Inflammatory macrophage (primary cell): ENCODE data around the gene MYH7.
A peak's percentile ranks its signal among the peaks of the same experiment; 100 is the strongest.
"Not testable (repeated sequence)": the region's sequence is repeated elsewhere in the genome, so short reads cannot be mapped to it uniquely, and the experiment has no call there.

ENCODE experiments used
- DNase-seq, 2 donors: peaks; one replicate each; pipeline ENCODE4 v3.0.0-alpha.2; 2020 to 2022

Gene MYH7

DNA sequence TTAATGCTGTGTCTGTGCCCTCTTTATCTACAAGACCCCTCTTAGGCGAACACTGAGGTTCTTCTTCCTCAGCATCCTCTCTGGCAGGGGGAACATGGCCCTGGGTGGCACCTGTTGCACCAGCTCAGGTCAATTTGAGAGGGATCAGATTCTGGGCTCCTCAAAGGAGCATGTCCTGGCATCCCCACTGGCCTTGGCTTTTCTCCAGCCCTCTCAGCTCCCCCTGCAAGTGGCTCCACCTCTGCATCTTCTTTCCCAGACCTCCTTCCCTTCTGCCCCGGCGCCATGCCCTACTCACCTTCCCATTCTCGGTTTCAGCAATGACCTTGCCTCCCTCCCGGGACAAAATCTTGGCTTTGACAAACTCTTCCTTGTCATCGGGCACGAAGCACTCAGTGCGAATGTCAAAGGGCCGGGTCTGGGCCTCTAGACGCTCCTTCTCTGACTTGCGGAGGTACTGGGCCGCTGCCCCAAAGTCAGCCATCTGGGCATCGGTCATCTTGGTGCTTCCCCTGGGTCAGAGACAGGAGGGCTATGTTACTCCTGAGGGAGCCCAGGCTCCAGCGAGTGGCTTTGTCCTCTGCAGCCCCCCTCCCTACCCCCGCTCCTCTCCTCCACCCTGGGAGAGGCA, 28.6 kb downstream of the MYH7 start:
- DNase-seq, result no peak

DNA sequence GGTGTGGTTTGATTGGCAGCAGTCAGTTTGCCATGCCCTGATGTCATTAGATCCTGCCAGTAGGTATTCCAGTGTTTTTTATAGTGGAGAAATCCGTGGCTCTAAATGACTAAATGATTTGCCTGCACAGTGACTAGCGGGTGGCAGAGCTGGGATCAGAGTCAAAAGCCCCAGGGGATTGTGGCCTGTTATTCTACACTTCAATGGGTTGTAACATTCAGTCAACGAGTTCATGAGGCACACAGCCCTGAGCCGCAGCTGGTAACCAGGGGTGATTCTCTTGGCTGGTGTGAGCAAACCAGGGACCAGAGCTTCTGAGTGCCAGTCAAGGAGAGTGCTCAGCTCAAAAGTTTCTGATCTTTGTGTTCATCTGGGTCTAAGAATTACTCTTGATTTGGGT, 29.2 kb downstream of the MYH7 start:
- no peak for DNase-seq

DNA sequence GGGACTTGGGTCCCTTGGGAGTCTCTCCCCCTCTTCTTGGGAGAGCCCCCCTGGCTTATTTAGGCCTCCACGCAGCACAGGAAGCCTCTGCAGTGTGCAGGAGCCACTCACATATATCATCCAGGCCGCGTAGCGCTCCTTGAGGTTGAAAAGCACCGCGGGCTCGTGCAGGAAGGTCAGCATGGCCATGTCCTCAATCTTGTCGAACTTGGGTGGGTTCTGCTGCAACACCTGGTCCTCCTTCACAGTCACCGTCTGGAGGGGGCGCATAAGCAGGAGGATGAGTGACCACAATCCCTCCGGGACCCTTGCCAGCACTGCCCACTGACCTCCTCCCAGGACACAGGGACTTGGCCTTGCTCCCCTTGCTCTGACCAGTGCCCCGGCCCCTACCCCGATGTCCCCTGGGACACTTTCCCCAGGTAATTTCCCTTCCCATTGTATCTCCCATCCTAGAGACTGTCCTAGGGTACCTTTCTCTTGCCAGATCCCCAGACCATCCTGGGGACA, 29.9 kb downstream of the MYH7 start:
- no peak for DNase-seq

DNA sequence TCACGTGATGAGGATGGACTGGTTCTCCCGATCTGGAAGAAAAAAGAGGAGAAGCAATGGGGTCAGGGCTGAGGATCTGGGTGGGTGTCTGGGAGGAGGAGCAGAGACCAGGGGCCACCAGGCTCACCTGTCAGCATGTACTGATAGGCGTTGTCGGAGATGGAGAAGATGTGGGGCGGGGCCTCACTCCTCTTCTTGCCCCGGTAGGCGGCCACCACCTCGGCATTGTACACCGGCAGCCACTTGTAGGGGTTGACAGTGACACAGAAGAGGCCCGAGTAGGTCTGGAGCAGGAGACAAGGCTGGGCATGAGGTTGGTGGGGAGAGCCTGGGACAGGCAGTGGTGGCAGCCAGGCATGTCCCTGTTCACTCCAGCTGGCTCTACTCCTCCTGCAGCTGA, 30.4 kb downstream of the MYH7 start:
- DNase-seq, result no peak

DNA sequence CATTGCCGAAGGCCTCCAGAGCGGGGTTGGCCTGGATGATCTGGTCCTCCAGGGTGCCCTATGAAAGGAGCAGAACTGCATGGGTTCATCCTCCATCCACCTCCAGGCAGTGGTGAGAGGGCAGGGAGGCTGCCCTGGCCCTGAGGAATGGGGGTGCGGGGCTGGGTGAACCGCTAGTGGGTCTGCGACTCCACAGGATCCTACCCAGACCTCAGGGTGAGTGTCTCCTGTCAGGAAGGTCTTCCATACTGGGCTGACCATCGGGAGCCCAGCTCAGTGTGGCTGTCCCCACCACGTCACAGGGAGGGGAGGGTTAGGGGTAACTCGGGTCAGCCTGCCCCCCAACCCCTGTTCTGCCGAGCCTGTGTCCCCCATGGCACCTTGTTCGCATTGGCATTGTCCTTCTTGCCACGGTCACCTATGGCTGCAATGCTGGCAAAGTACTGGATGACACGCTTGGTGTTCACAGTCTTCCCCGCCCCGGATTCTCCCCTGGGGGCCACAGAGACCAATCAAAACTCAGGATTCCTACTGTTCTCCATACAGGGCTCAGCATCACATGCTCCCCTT, 31.0 kb downstream of the MYH7 start:
- no peak for DNase-seq

DNA sequence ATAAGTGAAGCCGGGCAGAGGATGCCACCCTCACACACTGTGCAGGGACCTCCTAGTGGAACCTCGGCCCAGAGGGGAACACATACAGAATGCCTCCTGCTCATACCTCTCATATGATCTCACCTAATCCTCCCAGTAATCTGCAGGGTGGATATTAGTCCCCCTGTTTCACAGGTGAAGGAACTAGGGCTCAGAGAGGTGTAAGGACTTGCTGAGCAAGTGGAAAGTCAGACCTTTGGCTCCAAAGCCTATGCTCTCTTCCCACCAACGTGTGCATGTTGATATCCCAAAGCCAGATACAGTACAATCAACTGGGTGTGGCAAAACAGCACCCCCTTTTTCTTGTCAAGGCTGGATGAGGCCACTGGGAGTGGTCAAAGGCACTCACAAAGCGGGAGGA, 31.6 kb downstream of the MYH7 start:
- DNase-seq, result no peak

DNA sequence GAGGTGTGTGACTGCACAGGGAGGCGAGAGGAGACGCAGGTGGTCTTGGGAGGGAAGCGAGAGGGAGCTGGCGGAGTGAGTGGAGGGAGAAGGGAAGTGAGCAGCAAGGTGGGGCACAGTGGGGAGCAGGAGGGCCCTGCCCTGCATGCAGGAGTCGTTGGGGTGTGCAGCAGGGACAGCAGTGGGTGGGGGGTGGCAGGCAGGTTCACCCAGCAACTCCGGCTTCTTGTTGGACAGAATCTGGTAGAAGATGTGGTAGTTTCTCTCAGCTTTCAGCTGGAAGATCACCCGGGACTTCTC, 32.4 kb downstream of the MYH7 start:
- no peak for DNase-seq

DNA sequence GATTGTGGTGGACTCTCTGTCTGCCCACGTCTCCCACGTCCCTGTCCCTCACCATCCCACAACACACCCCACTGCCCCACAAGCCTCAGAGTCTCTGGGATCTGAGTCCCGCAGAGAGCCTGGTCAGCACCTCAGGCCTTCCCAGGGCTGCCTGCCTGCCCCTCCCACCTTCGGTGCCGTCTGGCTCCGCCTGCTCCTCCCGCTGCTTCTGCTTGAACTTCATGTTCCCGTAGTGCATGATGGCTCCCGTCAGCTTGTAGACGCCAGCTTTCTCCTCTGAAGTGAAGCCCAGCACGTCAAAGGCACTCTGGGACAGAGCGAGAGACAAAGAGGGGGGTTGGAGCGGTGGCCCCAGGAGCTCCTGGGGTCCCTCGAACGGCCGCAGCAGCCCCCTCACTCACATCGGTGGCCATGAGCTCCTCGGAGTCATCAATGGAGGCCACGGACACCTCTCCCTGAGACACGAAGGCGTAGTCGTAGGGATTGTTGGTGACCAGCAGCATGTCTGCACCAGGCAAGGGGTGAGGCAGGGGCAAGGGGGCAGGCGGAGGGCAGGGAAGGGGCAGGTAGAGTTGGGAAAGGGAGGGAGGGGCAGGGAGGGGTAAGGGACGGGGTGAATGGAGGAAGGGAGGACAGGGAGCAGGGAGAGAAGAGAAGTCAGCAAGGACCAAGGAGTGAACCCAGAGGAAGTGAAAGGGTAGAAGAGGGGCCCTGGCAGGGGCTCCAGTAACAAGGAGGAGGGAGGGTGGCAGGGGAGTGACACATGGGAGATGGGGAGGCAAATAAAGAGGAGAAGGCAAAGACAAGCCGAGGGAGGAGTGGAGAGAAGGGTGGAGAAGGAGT, 32.9 kb downstream of the MYH7 start:
- DNase-seq, result no peak

DNA sequence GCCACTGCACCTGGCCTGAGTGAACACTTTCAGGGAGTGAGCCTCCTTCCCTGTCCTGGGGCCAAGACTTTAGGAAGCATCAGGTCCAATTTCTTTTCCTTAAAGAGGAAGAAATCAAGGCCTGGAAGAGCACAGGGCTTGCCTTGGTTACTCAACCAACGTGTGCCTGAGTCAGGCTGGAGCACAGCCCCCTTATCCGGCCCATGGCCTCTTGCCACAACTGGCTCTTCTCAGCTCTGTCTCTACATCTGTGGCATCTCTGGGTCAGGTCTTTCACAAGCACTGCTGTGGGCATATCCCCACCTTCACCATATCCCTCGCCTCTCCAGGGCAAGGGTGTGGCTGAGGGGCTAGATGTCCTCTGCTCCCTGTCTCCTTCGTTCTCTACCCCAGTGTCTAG, 34.2 kb downstream of the MYH7 start:
- DNase-seq, result peak; percentile 16 to 34

DNA sequence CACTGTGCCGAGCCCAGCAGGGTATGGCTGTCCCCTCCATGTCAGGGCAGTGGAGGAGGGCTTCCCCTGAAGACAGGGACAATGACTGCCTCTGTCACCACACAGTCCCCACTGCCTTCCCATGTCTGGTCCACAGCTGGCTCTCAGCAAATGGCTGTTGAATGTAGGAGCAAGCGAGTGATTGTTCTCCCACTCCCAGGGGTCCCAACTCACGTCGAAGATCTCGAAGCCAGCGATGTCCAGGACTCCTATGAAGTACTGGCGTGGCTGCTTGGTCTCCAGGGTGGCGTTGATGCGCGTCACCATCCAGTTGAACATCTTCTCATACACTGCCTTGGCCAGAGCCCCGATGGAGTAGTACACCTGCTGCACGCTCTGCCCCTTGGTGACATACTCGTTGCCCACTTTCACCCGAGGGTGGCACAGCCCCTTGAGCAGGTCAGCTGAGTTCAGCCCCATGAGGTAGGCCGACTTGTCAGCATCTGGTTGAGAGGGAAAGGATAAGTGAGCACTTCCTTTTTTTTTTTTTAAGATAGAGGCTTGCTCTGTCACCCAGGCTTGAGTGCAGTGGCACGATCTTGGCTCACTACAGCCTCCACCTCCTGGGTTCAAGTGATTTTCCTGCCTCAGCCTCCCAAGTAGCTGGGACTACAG, 34.8 kb downstream of the MYH7 start:
- not testable (repeated sequence) for DNase-seq

DNA sequence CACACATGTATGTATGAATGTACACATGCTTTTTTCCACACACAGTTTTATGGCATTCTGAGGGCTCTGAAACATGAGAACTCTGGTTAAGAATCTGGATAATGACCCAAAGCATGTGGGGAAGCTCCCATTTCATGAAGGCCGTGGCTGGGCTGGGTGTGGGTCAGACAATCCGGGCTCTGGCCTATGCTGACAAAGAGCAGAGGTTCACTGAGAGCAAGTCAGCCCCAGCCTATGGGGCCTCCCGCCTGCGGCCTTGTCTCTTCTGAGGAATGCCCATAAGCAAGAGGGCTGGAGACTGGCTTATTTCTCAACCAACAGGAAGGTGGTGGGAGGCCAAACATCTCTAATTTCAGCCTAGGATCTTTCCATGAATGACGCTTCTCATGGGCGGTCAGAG, 35.9 kb downstream of the MYH7 start:
- DNase-seq, result peak in 1 of 2 donors; percentile 1

DNA sequence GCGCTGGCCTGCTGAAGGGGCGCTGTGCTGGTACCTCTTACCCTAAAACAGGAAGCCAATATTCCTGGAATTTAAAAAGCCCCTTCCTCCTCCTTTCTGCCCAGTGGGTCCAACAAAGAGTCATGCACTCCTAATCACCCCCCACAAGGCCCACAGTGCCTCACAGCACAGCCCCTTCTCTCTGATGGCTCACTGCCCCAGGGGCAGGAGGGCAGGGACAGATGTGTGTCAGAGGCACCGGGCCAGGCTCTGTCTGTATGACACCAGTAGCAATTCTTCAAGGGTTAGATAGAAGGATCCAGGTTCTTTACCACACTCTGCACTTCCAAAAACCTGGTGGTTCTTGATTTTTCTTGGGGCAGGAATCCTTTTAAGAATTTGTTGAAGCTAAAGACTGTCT, 36.3 kb downstream of the MYH7 start:
- DNase-seq, result no peak

DNA sequence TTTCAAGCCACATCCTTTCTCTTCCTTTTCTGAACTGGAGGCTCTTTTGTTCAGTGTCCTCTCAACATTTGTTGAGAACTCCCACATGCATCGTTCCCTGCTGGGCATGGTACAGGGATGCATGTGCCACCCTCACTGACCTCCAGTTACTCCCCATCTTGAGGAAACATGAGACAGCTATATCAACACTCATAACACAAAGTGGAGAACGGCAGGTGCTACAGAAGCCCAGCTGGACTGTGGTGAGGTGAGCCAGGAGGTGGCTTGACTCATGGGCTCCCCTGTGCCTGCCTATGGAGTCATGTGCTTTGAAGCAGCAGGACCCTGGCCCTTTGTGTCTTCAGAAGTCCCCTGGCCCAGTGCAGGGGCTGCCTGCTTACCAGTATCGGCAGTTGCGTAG, 37.1 kb downstream of the MYH7 start:
- DNase-seq, result no peak

DNA sequence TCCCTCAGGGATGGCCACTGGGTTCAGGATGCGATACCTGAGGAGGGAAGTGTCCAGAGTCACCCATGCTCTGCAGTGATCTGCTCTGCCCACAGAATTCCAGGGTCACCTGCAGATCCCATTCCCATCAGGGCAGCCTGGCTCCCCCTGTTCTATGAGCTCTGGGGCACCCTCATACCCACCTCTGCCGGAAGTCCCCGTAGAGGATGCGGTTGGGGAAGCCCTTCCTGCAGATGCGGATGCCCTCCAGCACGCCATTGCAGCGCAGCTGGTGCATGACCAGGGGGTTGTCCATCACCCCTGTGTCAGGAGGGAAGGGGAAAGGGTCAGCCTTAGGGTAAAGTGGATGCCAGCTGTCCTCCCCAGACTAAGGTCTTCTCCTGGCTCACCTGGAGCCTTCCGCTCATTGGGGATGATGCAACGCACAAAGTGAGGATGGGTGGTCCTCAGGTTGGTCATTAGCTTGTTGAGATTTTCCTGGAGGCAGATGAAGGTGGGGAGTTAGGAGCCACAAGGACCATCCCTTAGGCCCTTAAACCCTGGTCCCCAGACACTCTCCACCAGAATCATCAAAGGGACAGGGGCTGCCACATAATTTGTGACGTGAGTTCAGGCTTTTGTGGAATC, 38.6 kb downstream of the MYH7 start:
- no peak for DNase-seq

DNA sequence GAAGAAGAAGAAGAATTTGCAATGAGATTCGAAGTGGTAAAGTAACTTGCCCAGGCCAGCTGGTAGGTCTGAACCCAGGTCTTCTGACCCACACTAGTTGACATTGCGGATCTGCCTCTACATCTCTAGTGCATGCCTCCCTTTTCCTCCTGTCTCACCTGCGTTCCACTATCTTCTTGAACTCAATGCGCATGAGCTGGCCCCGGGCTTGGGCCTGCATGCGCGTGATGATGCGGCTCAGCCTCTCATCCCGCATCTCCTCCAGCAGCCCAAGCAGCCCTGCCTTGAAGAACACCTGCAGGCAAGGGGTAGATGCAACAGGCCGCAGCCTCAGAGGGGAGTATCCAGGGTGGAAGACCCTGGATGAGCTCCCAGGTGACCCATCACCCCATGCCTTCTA, 39.3 kb downstream of the MYH7 start:
- no peak for DNase-seq

DNA sequence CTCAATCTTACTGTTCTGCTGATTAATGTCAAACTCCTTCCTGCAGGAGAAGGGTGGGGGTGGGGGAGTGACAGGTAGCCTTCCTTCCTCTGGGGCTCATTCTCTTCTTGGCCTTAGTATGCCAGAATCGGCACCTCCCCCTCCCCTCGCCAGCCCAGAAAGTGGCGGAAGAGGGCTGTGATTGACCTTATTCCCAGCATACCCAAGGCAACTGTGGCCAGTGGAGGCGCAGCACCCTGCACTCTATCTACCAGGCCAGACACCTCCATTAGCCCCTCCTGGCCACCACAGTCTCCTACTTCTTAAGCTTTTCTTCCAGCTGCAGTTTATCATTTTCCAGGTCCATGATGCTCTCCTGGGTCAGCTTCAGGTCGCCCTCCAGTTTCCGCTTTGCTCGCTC, 42.8 kb downstream of the MYH7 start:
- no peak for DNase-seq

DNA sequence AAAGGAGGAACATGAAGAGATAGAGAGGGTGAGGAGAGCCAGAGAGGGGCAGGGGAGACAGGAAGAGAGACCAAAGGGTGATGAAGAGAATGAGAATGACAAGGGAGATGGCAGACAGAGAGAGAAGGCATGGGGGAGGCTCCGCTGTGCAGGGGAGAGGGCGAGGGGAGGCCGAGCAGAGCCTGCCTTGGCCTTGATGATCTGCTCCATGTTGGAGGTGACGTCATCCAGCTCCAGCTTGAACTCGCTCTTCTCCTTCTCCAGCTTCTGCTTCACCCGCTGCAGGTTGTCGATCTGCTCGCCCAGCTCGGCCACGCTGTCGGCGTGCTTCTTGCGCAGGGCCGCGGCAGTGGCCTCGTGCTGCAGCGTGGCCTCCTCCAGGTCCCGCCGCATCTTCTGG, 45.6 kb downstream of the MYH7 start:
- DNase-seq, result not testable (repeated sequence)

DNA sequence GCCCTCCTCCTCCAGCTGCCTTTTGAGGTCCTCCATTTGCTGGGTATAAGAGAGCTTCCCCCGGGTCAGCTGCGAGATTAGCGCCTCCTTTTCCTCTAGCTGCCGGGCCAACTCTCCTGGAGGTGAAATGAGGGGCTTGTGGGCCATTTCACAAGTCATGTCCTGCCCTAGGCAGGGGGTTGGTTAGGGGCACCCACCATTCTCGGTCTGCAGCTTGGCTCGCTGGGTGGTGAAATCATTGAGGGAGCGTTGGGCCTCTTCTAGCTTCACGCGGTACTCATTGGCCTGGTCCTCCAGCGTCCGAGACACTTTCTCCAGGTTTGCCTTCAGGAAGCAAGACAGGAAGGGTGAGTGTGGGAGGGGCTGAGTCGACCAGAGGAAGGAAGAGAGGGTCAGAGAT, 46.1 kb downstream of the MYH7 start:
- no peak for DNase-seq

DNA sequence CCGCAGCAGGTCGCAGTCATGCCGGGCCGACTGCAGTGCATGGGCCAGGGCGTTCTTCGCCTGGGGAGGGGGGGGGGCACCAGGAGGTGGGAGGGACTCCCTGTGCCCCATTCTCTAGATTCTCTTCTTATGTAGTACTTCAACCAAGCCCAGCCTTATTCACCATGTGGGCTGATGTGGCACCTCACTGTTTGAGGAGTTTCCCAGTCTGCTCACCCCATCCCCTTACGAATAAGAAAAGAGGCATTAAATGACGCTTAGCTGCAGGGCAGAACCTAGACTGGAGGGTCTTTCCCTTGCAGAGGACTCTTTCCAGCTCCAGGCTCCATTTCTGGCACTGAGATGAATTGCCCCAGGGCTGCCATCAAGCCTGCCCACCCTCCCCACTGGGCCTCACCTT, 46.5 kb downstream of the MYH7 start:
- no peak for DNase-seq

DNA sequence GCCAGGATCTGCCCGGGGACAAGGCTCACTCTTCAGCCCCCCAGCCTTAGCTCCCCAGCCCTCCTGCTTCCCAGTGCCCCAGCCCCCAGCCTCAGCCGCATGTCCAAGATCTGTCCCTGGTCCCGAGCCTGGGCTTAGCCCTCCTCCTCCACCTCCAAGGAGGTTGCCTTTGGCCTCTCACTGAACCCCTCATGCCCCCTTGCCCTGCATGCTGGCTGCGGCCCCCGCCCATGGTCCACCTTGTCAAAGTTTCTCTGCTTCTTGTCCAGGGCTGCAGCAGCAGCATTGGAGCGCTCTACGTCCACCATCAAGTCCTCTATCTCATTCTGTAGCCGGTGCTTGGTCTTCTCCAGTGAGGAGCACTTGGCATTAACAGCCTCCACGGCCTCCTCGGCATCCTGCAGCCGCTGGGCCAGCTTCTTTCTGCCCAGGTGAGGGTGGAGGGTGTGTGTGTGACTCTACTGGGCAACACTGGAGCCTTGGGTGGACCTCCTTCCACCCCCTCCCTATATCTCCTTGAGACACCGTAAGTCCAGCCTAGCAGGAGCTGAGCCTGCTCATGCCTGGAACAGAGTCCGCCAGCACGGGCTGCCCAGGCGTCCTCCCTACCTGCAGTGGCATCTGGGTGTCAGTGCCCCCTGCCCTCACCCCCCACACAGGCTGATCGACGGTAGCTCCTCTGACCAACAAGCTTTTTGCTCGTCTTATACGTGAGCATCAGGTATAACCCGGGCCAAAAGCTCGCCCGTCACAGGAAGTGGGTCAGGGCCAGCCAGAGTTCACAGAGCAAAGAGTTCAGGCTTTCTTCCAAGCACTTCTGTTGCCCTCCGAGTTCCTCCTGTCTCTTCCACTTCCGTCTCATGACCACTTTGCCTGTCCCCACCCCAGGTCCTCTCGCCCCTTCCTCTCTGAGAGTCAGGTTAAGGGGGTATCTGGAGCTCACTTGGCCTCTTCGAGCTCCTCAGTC, 47.3 kb downstream of the MYH7 start:
- DNase-seq, result no peak

DNA sequence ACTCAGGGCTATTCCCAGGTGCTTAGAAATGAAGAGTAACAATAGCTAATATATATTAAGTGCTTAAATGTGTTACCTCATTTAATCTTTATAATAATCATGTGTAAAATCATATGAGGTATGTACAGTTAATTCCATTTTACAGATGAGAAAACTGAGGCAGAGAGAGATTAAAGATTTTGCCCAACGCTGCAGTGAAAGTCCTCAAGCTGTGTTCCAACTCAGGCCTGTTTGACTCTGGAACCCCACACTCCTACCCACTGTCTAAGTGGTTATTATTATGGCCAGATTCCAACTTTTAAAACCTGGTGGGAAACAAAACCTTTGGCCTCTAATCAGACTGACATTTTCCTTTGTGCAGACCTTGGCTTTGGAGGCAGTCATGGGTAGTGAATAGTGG, 48.5 kb downstream of the MYH7 start:
- DNase-seq, result no peak

DNA sequence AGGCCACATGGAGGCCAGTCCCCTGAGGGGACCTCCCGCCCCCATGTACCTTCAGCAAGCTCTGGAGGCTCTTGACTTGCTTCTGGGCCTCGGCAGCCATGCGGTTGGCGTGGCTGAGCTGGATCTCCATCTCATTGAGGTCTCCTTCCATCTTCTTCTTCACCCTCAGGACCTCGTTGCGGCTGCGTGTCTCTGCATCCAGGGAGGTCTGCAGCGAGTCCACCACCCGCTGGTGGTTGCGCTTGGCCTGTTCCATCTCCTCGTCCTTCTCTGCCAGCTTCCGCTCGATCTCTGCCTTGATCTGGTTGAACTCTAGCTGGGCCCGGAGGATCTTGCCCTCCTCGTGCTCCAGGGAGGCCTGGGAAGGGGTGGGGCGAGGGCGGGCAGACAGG, 49.2 kb downstream of the MYH7 start:
- DNase-seq, result not testable (repeated sequence)
